HG03354 (cell line): ENCODE results near the gene PDLIM1.
A peak's percentile ranks its signal among the peaks of the same experiment; 100 is the strongest.
"Not testable (repeated sequence)": the region's sequence is repeated elsewhere in the genome, so short reads cannot be mapped to it uniquely, and the experiment has no call there.

Experiments
- ATAC-seq: cut with Tn5 transposase; IDR thresholded peaks from one replicate; pipeline ENCODE4 v1.9.1; 2021; ENCODE audit warnings: mild to moderate bottlenecking; ENCODE audit not compliant: unreplicated experiment, poor library complexity, severe bottlenecking

Gene PDLIM1

GRCh38 chr10:95247881-95248583 lies 42.8 kb downstream of the PDLIM1 start:
- no peak for ATAC-seq

GRCh38 chr10:95247200-95247880 lies 43.5 kb downstream of the PDLIM1 start:
- no peak for ATAC-seq

GRCh38 chr10:95246582-95247051 lies 44.2 kb downstream of the PDLIM1 start:
- ATAC-seq = peak; percentile 46

GRCh38 chr10:95245425-95246055 lies 45.3 kb downstream of the PDLIM1 start:
- peak; percentile 89 for ATAC-seq

- ATAC-seq = no peak
Observed at GRCh38 chr10:95244152-95244551, 46.7 kb downstream of the PDLIM1 start.

- no peak for ATAC-seq
Observed at GRCh38 chr10:95243318-95243617, 47.5 kb downstream of the PDLIM1 start.

- no peak for ATAC-seq
Observed at GRCh38 chr10:95242581-95243317, 48.1 kb downstream of the PDLIM1 start.

- ATAC-seq = no peak
Observed at GRCh38 chr10:95241533-95241932, 49.3 kb downstream of the PDLIM1 start.

- no peak for ATAC-seq
Observed at GRCh38 chr10:95240811-95241210, 50.0 kb downstream of the PDLIM1 start.

- ATAC-seq = not testable (repeated sequence)
Observed at GRCh38 chr10:95240096-95240495, 50.7 kb downstream of the PDLIM1 start.

- ATAC-seq = no peak
Observed at GRCh38 chr10:95237376-95238170, 53.2 kb downstream of the PDLIM1 start.

GRCh38 chr10:95236068-95236903 lies 54.5 kb downstream of the PDLIM1 start:
- peak; percentile 98 for ATAC-seq

GRCh38 chr10:95235676-95236067 lies 55.1 kb downstream of the PDLIM1 start:
- no peak for ATAC-seq

GRCh38 chr10:95234951-95235350 lies 55.9 kb downstream of the PDLIM1 start:
- ATAC-seq = no peak

- no peak for ATAC-seq
Observed at GRCh38 chr10:95233377-95234034, 57.3 kb downstream of the PDLIM1 start.

GRCh38 chr10:95230677-95231586 lies 59.9 kb downstream of the PDLIM1 start:
- peak; percentile 77 for ATAC-seq
